OCI-M1 (cell line): Measurements from ENCODE around the gene PPARGC1A.
A peak's percentile ranks its signal among the peaks of the same experiment; 100 is the strongest.

Source experiments
- DNase-seq: peaks from one replicate; lab custom pipeline; 2025; lab: John Stamatoyannopoulos, UW

The PPARGC1A gene

GRCh38 chr4:23889814-23890341 is at the start of gene PPARGC1A:
PPARGC1A (minus strand) TSS chr4:23890047; CDS start chr4:23889957, 90 bp downstream.
- peak; percentile 5 for DNase-seq

DNA sequence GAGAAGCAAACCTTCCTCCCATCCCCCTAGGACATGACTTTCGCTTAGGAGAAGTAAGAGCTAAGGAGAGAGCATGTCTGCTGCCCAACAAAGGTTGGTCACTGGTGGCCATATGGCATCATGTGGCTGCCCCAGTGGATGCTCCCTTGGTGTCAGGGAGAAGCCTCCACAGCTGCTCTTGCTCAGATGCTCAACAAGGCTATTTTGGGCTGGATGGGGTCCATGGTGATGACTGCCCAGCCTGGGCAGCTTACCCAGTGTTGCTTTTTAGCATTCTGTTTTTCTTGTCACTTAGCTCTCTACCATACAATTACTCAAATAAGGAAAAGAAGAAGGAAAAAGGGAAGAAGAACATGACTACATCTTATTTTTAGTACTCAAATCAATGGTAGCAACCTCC is 48.9 kb upstream of the PPARGC1A start:
- DNase-seq: no peak

- DNase-seq: no peak
Observed at GRCh38 chr4:23937173-23937572, 47.3 kb upstream of the PPARGC1A start.

DNA sequence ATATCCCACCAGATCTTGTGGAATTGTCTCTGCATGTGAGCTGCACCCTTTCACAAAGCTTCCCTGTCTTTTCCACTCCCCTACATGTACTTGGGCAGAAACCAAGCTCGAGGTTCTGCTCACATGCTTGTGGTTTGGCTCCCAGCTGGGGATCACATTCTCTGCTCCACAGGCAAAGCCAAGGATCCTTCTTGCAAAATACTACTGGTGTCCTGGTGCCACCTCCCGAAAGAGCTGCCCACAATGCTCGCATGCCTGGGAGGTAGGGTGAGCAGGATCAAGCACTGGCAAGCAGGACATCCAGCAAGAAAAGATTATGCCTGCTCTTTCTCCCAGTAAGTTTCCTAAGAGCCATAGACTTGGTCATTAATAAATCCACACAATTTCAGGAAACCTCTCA is 45.1 kb upstream of the PPARGC1A start:
- no peak for DNase-seq

DNA sequence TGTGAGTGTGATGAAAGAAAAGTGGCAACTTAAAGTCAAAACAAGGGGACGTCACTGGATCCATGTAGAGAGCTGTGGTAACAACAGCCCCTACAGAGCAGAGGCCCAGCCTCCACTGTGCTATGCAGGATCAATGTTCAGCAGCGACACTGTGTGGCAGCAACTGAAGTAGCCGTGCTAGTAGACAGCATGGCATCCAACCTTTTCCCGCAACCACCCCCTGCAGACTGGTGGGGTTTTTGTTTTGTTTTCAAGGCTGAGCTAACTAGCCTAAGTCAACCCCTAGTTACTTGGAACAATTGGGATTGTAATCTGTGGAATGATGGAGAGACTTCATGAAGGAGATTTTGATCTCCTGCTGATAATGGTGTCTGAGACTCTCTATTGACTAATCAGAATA is 44.4 kb upstream of the PPARGC1A start:
- no peak for DNase-seq

- DNase-seq: no peak
Observed at GRCh38 chr4:23932901-23933308, 43.1 kb upstream of the PPARGC1A start.

GRCh38 chr4:23932186-23932585 is 42.3 kb upstream of the PPARGC1A start:
- no peak for DNase-seq

DNA sequence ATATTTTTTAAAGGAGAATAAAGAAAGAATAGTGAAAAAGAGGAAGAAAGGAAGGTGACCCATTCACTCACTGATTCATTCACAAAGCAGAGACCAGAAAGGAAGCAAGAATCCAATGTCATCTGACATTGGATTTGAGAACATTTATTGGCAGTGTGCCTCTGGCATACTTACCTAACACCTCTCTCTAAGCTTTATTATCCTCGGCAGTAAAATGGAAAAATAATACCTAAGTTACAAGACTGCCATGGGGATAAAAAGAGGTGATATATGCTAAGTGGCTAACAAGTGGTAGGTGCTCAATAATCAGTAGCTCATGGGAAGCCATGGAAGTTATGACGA is 41.6 kb upstream of the PPARGC1A start:
- DNase-seq: no peak

DNA sequence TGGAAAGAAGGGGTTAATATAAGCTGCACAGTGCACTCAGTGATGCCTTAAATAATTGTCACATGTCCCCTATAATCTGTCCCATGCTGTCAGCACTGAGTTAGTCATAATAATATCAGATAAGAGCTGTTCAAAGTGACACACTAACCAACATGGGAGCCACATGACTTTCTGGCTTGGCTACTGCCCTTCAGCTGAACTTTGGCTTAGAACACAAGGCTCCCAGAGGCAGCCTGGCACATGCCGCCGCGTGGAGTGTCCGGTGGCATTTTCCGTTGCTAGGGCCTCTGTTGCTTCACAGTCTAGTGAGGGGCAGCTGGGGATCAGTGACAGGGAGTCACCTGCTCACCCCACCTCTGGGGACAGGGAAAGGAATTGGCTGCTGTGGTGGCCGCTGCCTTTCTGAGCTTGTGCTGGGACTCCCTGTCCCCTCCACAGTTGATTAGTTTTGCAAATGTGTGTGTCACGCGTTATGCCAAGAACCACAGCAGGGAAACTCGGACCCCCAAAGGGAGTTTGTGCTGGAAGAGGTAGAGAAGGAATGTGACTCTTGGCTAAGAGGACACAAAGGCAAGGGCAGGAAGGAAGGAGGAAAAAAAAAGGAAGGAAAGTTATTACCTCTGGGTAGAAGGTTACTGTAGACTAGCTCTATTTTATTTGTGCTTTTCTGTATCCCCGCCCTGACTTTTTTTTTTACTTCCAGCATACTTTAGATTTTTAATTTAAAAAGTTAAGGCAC is 41.1 kb upstream of the PPARGC1A start:
- no peak for DNase-seq

DNA sequence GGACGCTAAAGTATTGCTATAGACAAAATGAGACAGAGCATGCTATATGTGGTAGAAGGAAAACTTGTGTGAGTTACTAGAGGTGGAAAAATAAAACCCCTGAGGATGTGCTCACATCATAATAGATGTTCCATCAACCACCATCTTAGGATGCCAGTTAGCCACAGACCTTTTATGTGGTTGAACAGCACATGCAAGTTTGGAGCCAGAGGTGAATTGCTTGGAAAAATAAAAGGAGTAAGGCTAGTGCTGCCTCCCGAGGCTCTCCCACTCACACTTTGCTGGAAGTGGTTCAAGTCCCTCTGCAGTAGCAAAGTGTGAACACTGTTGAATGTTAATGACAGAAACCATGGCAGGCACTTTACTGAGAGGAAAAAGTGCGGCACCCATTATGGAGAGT is 39.4 kb upstream of the PPARGC1A start:
- DNase-seq: no peak

GRCh38 chr4:23924556-23924955 is 34.7 kb upstream of the PPARGC1A start:
- DNase-seq: no peak

DNA sequence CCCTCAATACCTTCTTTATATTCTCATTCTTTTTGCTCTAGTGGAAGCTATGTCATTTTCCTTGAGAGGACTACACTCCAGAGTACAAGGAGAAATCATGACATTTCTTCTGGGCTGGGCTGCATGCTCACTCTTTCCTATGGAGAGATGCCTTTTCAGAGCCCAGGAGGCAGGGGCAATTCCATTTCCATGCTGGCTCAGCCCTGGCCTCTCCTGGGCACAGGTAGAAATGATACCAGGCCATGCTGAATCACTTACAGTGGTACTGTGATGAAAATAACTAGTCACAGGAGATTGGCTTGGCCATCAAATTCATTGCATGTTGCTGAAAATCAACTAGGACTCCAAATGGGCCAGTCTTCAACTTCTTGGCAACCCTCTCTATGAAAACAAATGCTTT is 34.0 kb upstream of the PPARGC1A start:
- DNase-seq: no peak

DNA sequence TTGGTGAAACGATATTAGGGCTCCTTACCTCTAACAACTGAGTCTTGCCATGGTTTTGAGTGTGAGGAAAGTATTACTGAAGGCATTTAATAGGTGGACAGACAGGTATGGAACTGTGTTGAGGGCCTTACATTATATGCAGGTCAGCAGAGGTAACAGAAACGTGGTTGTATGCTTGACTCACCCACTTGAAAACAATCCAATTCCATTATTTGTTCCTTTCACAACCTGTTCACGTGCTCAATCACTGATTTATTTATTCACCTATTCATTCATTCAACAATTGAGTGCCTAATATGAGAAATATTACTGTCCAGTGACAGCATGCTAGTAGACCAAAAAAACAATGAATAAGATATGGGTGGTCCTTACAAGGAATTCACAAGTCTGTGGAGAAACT is 33.3 kb upstream of the PPARGC1A start:
- no peak for DNase-seq

- no peak for DNase-seq
Observed at GRCh38 chr4:23922541-23923111, 32.8 kb upstream of the PPARGC1A start.

- DNase-seq: no peak
Observed at GRCh38 chr4:23922013-23922412, 32.2 kb upstream of the PPARGC1A start.

DNA sequence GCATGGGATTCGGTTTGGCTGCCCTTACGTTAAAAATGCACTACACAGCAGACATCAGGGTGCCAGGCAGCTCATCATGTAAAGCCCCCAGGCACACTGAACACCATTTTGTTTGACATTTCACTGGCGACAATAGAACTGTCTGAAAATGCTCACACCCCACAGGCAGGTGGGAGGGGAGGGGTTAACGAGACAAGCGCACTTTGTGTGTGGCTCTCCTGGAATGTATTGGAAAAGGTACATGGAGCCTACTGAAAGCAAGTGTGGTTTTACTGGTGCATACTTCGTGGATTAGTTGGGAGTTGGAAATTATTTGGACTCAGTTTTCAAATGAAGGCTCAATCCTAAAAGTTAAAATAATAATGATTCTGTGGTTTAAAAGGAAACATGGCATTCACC is 31.6 kb upstream of the PPARGC1A start:
- no peak for DNase-seq

GRCh38 chr4:23920716-23921446 is 31.0 kb upstream of the PPARGC1A start:
- no peak for DNase-seq

DNA sequence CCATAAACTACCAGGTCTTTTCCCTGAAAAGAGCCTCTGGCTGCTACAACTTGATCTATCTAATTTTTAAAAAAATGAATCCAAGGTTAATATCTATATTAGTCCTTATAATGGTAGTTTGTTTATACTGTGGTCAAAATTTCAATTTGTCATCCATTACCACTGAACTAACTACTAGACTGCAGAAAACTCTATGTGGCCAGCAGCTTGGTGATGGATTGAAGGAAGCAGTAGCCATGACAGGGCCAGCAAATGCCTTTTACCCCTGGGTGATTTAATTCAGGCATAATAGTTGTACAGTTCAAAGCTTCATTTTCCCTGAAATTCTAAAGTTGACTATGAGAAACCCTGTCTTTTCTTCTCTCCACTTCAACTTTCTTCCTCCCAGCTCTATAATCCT is 30.4 kb upstream of the PPARGC1A start:
- DNase-seq: no peak

DNA sequence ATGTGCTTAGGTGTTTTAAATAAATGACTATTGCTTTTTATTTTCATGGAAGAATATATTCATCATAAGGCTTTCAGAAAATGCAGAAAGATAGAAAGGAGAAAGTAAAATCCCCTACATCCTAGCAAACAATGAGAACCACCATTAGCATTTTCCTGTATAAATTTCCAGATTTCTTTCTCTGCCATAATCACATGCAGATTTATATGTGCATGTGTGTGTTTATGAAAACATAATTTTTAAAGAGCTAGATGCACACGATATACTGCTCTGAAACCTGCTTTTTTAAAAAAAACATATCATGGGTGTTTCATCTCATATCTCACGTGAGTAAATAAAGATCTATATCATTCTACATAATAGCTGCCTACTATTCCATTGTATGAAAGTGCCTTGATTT is 26.4 kb upstream of the PPARGC1A start:
- no peak for DNase-seq

GRCh38 chr4:23915459-23916132 is 25.7 kb upstream of the PPARGC1A start:
- DNase-seq: no peak

DNA sequence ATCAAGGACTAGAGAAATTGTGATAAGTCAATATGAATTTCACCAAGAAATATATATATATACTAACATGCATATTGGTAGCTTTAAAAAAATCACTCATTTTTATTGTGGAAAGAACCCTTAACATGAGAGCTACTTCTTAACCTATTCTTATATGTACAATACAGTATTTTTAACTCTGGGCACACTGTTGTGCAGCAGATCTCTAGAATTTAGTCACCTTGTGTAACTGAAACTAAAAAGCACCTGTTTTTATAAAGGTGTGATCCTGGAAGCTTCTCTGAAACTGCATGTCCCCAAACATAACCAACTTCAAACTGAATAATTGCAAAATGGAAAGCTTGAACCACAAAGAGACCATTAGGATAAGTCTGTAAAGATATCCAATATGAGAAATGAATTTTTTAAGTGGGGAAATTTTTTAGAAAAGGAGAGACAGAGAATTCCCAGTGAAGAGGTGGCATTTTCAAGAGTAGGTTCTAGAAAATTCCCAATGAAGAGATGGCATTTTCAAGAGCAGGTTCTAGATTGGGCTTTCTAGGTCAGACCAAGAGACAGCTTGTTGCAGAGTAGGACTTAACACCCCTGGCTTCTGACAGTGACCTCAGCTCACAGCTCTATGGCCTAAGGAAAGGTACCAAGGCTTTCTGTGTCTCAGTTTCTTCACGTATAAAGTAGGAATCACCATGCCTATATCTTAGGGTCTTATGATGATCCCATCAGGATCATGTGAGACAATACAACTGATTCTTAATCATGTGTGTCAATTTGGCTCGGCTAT is 22.0 kb upstream of the PPARGC1A start:
- no peak for DNase-seq

DNA sequence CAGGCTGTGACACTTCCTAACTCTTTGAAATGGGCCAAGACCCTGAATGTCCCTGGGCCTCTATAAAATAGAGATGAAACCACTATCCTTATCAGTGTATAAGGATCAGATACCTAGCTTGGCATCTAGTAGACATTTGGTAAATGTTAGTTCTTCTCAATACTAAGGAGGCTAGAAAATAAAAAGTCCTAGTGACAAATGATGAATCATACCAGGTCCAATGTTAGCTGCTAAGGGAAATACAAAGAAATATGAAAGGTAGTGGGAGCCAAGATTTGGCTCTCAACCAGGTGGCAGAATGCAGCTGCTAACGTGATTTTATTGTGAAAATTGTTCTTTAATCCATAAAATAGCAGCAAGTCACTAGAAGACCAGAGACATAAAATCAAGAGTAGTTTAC is 19.8 kb upstream of the PPARGC1A start:
- no peak for DNase-seq
